Activated naive CD8-positive, alpha-beta T cell (primary cell): ENCODE measurements around the gene DNAJC30.
A peak's percentile ranks its signal among the peaks of the same experiment; 100 is the strongest.

Source experiments
- H3K27ac Mint-ChIP-seq: one replicate; pipeline ENCODE4 v1.8.0; 2021; ENCODE audit warnings: mixed read lengths
- H3K27me3 Mint-ChIP-seq: one replicate; pipeline ENCODE4 v1.8.0; 2021; ENCODE audit warnings: mixed read lengths
- H3K36me3 Mint-ChIP-seq: one replicate; pipeline ENCODE4 v1.8.0; 2021; ENCODE audit warnings: mixed read lengths
- H3K4me1 Mint-ChIP-seq: one replicate; pipeline ENCODE4 v1.8.0; 2021; ENCODE audit warnings: low read depth, mixed read lengths
- H3K4me3 Mint-ChIP-seq: one replicate; pipeline ENCODE4 v1.8.0; 2021; ENCODE audit warnings: mild to moderate bottlenecking, mixed read lengths
- H3K9me3 Mint-ChIP-seq: one replicate; pipeline ENCODE4 v1.8.0; 2021; ENCODE audit warnings: low read depth, mixed read lengths

DNAJC30 gene

DNA sequence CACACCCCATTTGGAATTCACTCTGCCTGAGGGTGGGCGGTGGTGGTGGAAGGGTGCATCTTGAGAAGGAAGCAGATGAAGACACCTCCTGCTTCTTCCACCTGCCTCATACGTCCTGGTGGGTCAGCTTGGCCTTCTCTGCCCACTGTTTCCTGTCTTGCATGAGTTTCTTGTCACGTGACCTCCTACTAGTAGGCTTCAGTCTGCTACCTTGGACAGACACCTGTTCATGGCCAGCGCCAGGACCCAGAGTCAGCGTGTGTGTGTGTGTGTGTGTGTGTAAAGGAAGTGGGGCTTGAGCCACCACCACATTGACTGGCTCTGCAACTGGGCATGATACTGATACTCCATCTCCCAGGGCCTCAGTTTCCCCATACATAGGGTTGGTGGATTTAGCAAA lies 32.7 kb downstream of the DNAJC30 start:
- H3K27ac Mint-ChIP-seq, result no peak overlapping the region
- peaks cover 7% of the 10 kb centered on the region for H3K4me1 Mint-ChIP-seq
- peaks cover 34% of the 10 kb centered on the region for H3K27me3 Mint-ChIP-seq
- H3K36me3 Mint-ChIP-seq, result no peaks in the 10 kb centered on the region
- H3K9me3 Mint-ChIP-seq, result no peaks in the 10 kb centered on the region
- no peak overlapping the region for H3K4me3 Mint-ChIP-seq

- Mint-ChIP-seq H3K9me3 (no peaks in the 10 kb centered on the region), H3K27me3 (peaks cover 31% of the 10 kb centered on the region), H3K4me3 (peak overlapping the region; percentile 47), H3K4me1 (peaks cover 7% of the 10 kb centered on the region), H3K36me3 (no peaks in the 10 kb centered on the region), H3K27ac (no peak overlapping the region)
These were observed 33.7 kb downstream of the DNAJC30 start for GRCh38 chr7:73649576-73649975.

DNA sequence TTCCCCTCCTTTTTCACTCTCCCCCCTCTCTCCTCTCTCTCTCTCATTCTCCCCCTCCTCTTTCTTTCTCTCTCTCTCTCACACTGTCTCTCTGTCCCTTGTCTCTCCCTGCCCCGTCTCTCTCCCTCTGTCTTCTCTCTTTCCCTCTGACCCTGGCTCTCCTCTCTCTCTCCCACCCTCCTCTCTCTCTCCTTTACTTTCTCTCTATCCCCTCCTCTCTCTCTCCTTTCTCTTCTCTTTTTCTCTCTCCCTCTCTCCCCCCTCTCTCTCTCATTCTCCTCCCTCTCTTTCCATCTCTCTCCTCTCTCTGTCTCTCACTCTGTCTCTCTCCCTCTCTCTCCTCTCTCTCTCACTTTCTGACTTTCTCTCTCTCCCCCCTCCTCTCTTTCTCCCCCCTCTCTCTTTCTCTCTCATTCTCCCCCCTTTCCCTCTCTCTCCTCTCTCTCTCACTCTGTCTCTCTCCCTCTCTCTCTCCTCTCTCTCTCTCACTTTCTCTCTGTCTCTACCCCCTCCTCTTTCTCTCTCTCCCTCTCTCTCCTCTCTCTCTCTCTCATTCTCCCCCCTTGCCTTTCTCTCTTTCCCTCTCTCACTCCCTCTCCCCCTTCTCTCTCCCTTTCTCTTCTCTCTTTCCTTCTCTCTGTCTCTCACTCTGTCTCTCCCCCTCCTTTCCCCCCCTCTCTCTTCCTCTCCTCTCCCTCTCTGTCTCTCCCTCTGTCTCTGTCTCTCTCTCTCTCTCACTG lies 34.5 kb downstream of the DNAJC30 start:
- Mint-ChIP-seq H3K36me3 (no peaks in the 10 kb centered on the region), H3K9me3 (no peaks in the 10 kb centered on the region), H3K4me3 (peak overlapping the region; percentile 69), H3K27me3 (peaks cover 31% of the 10 kb centered on the region), H3K27ac (no peak overlapping the region), H3K4me1 (peaks cover 7% of the 10 kb centered on the region)

DNA sequence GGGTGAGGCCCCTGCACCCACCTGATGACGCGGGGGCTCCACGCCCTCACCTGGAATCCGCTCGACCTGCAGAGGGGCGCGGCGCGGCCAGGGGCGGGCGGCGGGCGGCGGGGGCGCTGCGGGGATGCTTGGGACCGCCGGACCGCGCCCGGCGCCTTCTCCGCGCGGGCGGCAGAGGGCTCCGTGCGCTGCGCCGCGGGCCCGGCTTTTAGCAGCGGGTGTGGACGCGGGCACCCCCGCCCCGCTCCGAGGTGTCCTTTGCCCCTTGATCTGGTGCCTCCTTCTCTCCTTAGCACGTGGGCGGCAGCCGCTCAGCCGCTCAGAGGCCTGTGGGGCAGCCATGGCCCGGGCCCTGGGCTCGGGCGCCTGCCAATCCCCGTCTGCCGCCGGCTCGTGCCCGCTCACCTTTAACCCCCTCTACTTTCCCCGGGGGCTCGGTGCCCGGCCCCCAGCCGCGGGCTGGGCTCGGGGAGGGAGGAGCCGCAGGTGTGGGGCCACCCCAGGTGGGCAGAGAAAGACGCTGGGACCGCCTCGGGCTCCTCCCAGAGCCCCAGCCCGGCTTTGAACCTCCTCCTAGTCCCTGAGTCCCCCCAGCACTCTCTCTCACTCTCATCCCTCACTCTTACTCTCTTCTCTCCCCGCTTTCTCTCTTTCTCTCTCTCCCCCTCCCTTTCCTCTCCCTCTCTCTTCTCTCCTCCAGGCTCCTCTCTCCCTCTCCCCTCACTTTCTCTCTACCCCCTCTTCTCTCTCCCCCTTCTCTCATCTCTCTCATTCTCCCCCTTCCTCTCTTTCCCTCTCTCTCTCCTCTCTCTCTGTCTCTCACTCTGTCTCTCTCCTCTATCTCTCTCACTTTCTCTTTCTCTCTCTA lies 35.3 kb downstream of the DNAJC30 start:
- H3K4me1 Mint-ChIP-seq, result peaks cover 7% of the 10 kb centered on the region
- peak overlapping the region; percentile 69 for H3K4me3 Mint-ChIP-seq
- no peaks in the 10 kb centered on the region for H3K36me3 Mint-ChIP-seq
- H3K27ac Mint-ChIP-seq, result no peak overlapping the region
- H3K27me3 Mint-ChIP-seq, result peaks cover 29% of the 10 kb centered on the region
- no peaks in the 10 kb centered on the region for H3K9me3 Mint-ChIP-seq

DNA sequence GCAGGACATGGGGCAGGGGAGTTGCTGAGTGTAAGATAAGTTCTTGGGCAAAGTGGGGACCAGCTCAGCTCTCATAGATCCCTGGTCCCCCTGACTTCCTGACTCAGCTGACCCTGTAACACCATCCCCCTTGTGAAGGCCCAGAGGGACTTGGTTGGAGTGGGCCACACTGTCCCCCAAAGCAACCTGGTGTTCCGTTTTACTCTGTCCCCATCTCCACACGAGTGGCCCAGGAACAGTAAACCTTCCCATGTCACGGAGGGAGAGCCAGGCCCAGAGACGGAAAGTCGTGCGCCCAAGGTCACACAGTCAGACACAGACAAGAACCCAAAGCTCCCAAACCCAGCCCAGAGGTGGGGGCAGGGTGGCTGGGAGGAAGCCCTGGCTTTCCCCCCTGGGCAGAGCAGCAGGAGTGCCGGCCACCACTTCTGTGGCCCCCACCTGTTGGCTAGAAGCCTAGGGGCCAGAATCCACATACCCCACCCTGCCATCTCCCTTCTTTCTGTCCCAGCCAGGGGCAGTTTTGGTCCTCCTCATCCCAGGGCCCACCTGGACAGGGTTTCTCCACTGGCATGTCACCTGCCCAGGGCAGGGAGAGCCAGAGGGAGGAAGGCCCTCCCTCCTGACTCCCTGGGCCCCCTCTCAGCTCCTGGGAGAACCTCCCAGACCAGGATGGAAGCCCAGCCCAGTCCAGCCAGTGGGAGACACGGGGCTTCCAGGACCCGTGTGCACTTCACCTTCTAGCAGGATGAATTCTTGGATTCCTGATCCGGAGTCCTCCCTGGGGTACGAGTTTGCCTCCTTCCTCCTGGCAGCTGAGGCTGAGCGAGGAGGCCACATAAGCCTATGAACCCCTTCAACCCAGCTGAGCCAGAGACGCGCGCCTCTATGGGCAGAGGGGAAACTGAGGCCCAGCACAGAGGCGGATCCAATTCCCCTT lies 36.2 kb downstream of the DNAJC30 start:
- Mint-ChIP-seq H3K27me3 (peaks cover 23% of the 10 kb centered on the region), H3K4me1 (peaks cover 7% of the 10 kb centered on the region), H3K4me3 (peak overlapping the region; percentile 46), H3K9me3 (no peaks in the 10 kb centered on the region), H3K27ac (no peak overlapping the region), H3K36me3 (no peaks in the 10 kb centered on the region)

- Mint-ChIP-seq H3K27ac (no peak overlapping the region), H3K36me3 (no peaks in the 10 kb centered on the region), H3K4me3 (no peak overlapping the region), H3K4me1 (peaks cover 7% of the 10 kb centered on the region), H3K27me3 (peaks cover 21% of the 10 kb centered on the region), H3K9me3 (no peaks in the 10 kb centered on the region)
These were observed 37.5 kb downstream of the DNAJC30 start for GRCh38 chr7:73645643-73646174.

GRCh38 chr7:73644688-73645286 lies 38.5 kb downstream of the DNAJC30 start:
- no peaks in the 10 kb centered on the region for H3K9me3 Mint-ChIP-seq
- H3K27ac Mint-ChIP-seq, result no peak overlapping the region
- no peaks in the 10 kb centered on the region for H3K36me3 Mint-ChIP-seq
- peaks cover 7% of the 10 kb centered on the region for H3K4me1 Mint-ChIP-seq
- peaks cover 17% of the 10 kb centered on the region for H3K27me3 Mint-ChIP-seq
- no peak overlapping the region for H3K4me3 Mint-ChIP-seq

DNA sequence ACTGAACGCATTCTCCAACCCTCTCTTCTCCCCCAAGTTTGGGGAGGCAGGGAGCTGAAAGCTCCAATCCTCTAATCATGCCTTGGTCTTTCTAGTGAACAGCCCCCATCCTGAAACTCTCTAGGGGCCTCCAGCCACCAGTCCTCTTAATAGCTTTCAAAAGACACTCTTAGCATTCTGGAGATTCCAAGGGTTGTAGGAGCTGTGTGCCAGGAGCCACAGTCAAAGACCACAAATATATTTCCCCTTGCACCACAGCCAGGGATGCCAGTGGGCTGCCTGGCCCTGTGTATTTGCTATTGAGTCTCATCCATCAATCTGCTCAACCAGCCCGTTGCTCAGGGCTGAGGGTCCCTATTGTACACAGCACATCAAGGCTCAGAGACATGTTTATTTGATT lies 40.4 kb downstream of the DNAJC30 start:
- Mint-ChIP-seq H3K9me3 (no peaks in the 10 kb centered on the region), H3K27me3 (peaks cover 10% of the 10 kb centered on the region), H3K36me3 (no peaks in the 10 kb centered on the region), H3K4me1 (no peaks in the 10 kb centered on the region), H3K27ac (no peak overlapping the region), H3K4me3 (no peak overlapping the region)

DNA sequence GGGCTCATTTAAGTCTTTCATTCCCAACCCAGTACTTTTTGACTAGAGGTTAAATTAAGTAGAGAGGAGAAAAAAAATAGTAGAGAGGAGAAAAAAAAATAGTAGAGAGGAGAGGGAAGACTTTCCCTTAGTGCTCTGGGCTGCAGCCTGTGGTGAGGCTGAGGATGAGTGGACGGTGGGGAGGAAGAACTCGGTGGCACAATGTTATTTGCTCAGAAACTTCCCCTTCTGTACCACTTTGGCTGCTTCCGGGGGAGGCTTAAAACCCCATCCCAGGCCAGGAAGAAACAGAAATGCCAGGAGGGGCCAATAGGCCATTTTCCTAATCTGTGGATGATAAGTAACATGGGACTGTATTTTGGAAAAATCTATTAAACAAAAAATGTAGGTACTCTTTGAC lies 44.3 kb downstream of the DNAJC30 start:
- H3K9me3 Mint-ChIP-seq, result no peaks in the 10 kb centered on the region
- H3K4me3 Mint-ChIP-seq, result no peak overlapping the region
- peaks cover 2% of the 10 kb centered on the region for H3K4me1 Mint-ChIP-seq
- H3K36me3 Mint-ChIP-seq, result no peaks in the 10 kb centered on the region
- no peak overlapping the region for H3K27ac Mint-ChIP-seq
- H3K27me3 Mint-ChIP-seq, result peaks cover 7% of the 10 kb centered on the region

GRCh38 chr7:73635428-73636200 lies 47.6 kb downstream of the DNAJC30 start:
- Mint-ChIP-seq H3K4me1 (peaks cover 2% of the 10 kb centered on the region), H3K36me3 (no peaks in the 10 kb centered on the region), H3K27me3 (peaks cover 10% of the 10 kb centered on the region)

GRCh38 chr7:73633844-73634243 lies 49.4 kb downstream of the DNAJC30 start:
- Mint-ChIP-seq H3K4me1 (peaks cover 2% of the 10 kb centered on the region), H3K27ac (no peak overlapping the region), H3K36me3 (no peaks in the 10 kb centered on the region), H3K4me3 (no peak overlapping the region), H3K27me3 (peaks cover 15% of the 10 kb centered on the region), H3K9me3 (no peaks in the 10 kb centered on the region)

More at GRCh38 chr7:73635428-73636200, 47.6 kb downstream of the DNAJC30 start:
- Mint-ChIP-seq H3K4me3 (no peak overlapping the region), H3K27ac (no peak overlapping the region), H3K9me3 (no peaks in the 10 kb centered on the region)

GRCh38 chr7:73633323-73633722 lies 49.9 kb downstream of the DNAJC30 start:
- Mint-ChIP-seq H3K4me1 (peaks cover 2% of the 10 kb centered on the region), H3K4me3 (no peak overlapping the region), H3K27ac (no peak overlapping the region), H3K36me3 (no peaks in the 10 kb centered on the region), H3K27me3 (peaks cover 19% of the 10 kb centered on the region), H3K9me3 (no peaks in the 10 kb centered on the region)

GRCh38 chr7:73631558-73631957 lies 51.7 kb downstream of the DNAJC30 start:
- Mint-ChIP-seq H3K27ac (no peak overlapping the region), H3K4me1 (peaks cover 2% of the 10 kb centered on the region), H3K36me3 (no peaks in the 10 kb centered on the region), H3K9me3 (no peaks in the 10 kb centered on the region), H3K27me3 (peaks cover 26% of the 10 kb centered on the region), H3K4me3 (no peak overlapping the region)
